Stimulated activated CD8-positive, alpha-beta memory T cell treated with anti-CD3 and anti-CD28 coated beads, Interleukin-15, amount 100 ng/mL, for 1 hour (primary cell): Measurements from ENCODE around the gene CHTF18.
A peak's percentile ranks its signal among the peaks of the same experiment; 100 is the strongest.

Experiments
- DNase-seq: peaks from one replicate; pipeline ENCODE4 v3.0.0-alpha.2; 2020; ENCODE audit warnings: low read depth

CHTF18 gene

GRCh38 chr16:794091-794822, 5.8 kb downstream of the CHTF18 start:
- no peak for DNase-seq

- no peak for DNase-seq
Measured at GRCh38 chr16:794853-795466, 6.5 kb downstream of the CHTF18 start.

GRCh38 chr16:795580-796229, 7.3 kb downstream of the CHTF18 start:
- DNase-seq, result no peak

- no peak for DNase-seq
Measured at GRCh38 chr16:796296-797119, 8.1 kb downstream of the CHTF18 start.

- no peak for DNase-seq
Measured at GRCh38 chr16:797120-797420, 8.7 kb downstream of the CHTF18 start.

GRCh38 chr16:797686-798085, 9.3 kb downstream of the CHTF18 start:
- DNase-seq, result no peak

GRCh38 chr16:798666-799065, 10.2 kb downstream of the CHTF18 start:
- no peak for DNase-seq

- no peak for DNase-seq
Measured at GRCh38 chr16:799111-799947, 10.9 kb downstream of the CHTF18 start.

GRCh38 chr16:799948-800833, 11.8 kb downstream of the CHTF18 start, which contains the start of gene GNG13:
TSS of gene GNG13 (minus strand) at chr16:800734. CDS start at chr16:799077, 1,657 bp downstream.
- no peak for DNase-seq

- DNase-seq, result no peak
Measured at GRCh38 chr16:800834-801511, 12.6 kb downstream of the CHTF18 start.

- no peak for DNase-seq
Measured at GRCh38 chr16:801584-802363, 13.4 kb downstream of the CHTF18 start.

- DNase-seq, result no peak
Measured at GRCh38 chr16:802461-802860, 14.0 kb downstream of the CHTF18 start.

- no peak for DNase-seq
Measured at GRCh38 chr16:802914-803753, 14.7 kb downstream of the CHTF18 start.

- DNase-seq, result no peak
Measured at GRCh38 chr16:803754-804080, 15.3 kb downstream of the CHTF18 start.

GRCh38 chr16:804193-805048, 16.0 kb downstream of the CHTF18 start:
- DNase-seq, result no peak

- no peak for DNase-seq
Measured at GRCh38 chr16:805474-805873, 17.1 kb downstream of the CHTF18 start.

- peak; percentile 51 for DNase-seq
Measured at GRCh38 chr16:807347-808084, 19.1 kb downstream of the CHTF18 start.
